ENCODE measurements around the gene KSR2. TPM values are rescaled to one million over a fixed set of nuclear protein-coding genes. Genes with fewer than 3 reads are reported as not detected.

KSR2 gene
- total RNA-seq, 1 donor: 0.10 TPM

GRCh38 chr12:117842220-117842619 lies 126.6 kb downstream of the KSR2 start:
- Histone ChIP-seq H3K27me3 (ENCODE audit: insufficient read depth, low read length) (no peaks in the 10 kb centered on the region), H3K4me1 (ENCODE audit: insufficient read depth, low read length) (no peaks in the 10 kb centered on the region), H3K9me3 (ENCODE audit: low read depth, low read length) (no peaks in the 10 kb centered on the region), H3K4me3 (ENCODE audit: low read length) (no peak overlapping the region)

- no peak overlapping the region for H3K4me3 ChIP-seq (ENCODE audit: low read length)
- no peaks in the 10 kb centered on the region for H3K4me1 ChIP-seq (ENCODE audit: insufficient read depth, low read length)
- H3K27me3 ChIP-seq (ENCODE audit: insufficient read depth, low read length): no peaks in the 10 kb centered on the region
- H3K9me3 ChIP-seq (ENCODE audit: low read depth, low read length): no peaks in the 10 kb centered on the region
Measured at GRCh38 chr12:117837737-117838050, 131.1 kb downstream of the KSR2 start.

DNA sequence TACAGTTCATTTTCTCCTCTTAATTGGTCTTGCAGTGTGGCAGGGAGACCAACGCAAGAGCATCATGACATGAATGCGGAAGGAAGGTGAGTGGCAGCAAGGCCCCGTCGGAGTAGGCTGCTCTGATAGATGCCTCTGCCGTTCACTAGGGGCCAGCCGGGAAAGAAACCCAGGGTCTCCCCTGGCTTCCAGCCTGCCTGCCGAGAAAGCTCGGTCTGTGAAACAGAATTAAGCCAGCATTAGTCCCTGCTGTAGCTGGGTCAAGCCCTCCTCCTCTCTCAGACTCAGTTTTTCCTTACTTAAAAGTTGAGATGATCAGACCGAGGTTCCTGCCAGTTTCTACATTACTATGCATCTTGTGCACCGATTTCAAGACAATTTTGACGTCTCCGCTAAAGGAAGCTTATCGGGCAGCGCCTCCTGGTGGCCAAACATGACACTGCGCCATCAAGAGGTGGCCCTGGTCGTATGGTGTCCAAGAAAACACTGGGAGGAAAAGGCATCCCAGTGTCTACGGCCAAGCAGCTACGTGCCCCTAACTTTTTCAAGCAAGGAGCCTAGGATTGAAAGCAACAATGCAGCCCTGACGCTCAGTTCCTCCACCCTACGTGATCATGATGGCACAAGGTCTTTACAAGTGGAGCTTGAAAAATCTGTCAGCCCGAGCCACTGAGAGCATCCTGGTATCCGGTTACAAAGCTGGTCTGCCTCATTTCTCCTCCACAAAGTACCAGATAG lies 131.6 kb downstream of the KSR2 start:
- H3K4me1 ChIP-seq (ENCODE audit: insufficient read depth, low read length): no peaks in the 10 kb centered on the region
- H3K4me3 ChIP-seq (ENCODE audit: low read length): no peak overlapping the region
- no peaks in the 10 kb centered on the region for H3K9me3 ChIP-seq (ENCODE audit: low read depth, low read length)
- no peaks in the 10 kb centered on the region for H3K27me3 ChIP-seq (ENCODE audit: insufficient read depth, low read length)

- Histone ChIP-seq H3K4me1 (ENCODE audit: insufficient read depth, low read length) (no peaks in the 10 kb centered on the region), H3K27me3 (ENCODE audit: insufficient read depth, low read length) (no peaks in the 10 kb centered on the region), H3K9me3 (ENCODE audit: low read depth, low read length) (no peaks in the 10 kb centered on the region), H3K4me3 (ENCODE audit: low read length) (no peak overlapping the region)
Measured at GRCh38 chr12:117836476-117836875, 132.3 kb downstream of the KSR2 start.

- H3K4me3 ChIP-seq (ENCODE audit: low read length): no peak overlapping the region
- H3K9me3 ChIP-seq (ENCODE audit: low read depth, low read length): no peaks in the 10 kb centered on the region
- H3K27me3 ChIP-seq (ENCODE audit: insufficient read depth, low read length): no peaks in the 10 kb centered on the region
- H3K4me1 ChIP-seq (ENCODE audit: insufficient read depth, low read length): no peaks in the 10 kb centered on the region
Measured at GRCh38 chr12:117835156-117835555, 133.6 kb downstream of the KSR2 start.

DNA sequence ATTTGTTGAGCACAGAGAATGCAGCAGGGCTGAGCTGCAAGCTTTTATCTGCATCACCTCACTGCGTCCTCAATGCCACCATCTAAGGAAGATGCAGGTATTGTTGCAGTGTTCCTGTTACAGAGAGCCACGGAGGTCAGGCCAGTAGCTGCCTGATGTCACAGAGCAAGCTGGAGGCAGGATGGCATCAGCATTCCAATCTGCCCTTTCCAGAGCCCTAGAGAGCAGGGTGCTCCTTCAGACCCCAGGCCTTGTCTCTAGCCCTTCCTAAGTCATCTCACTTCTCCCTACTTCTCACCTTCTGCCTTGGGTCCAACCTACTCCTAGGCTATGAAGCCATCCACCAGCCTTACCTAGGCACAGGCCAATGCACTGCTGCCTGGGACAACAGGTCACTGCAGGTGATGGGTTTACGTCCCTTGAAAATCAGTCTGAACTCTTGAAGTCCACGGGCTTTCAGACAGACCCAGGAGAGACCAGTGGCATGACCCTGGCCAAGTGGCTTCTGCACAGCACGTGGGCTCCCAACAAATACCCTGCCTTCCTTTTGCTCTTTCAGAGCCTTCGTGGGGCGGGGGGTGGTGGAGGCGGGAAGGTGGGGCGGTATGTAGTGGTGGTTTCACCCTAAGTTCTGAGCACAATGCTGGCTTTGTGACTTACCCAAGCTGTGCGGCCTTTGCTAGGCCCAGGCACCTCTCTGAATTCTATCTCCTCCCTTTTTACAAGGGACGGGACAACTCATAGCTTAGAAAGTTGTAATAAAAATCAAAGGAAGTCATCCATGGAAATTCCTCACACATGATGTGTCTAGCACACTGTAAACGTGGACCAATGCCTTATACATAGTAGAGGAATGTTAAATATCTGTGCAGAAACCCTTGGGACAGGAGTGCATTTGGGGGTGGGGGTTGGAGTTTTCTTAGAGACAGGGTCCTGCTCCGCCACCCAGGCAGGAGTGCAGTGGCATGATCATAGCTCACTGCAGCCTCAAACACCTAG lies 136.0 kb downstream of the KSR2 start:
- Histone ChIP-seq H3K27me3 (ENCODE audit: insufficient read depth, low read length) (no peaks in the 10 kb centered on the region), H3K4me3 (ENCODE audit: low read length) (no peak overlapping the region), H3K4me1 (ENCODE audit: insufficient read depth, low read length) (no peaks in the 10 kb centered on the region), H3K9me3 (ENCODE audit: low read depth, low read length) (peaks cover 8% of the 10 kb centered on the region)

DNA sequence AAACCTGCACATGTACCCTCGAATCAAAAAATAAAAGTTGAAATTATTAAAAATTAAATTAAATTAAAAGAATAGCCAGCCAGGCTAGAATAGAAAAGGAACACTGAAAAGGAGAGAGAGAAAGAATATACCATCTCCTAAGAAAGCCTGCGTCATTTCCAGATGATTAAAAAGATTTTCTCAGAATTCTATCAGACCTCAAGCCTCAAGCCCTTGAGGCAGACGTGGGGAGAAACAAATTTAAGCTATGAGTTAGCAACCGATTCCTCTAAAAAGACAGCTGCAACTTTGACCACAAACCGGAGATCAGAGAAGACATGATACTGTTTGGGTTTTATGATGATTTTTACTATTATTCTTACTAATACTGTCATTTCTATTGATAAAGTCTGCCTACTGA lies 138.3 kb downstream of the KSR2 start:
- H3K4me1 ChIP-seq (ENCODE audit: insufficient read depth, low read length): no peaks in the 10 kb centered on the region
- no peaks in the 10 kb centered on the region for H3K27me3 ChIP-seq (ENCODE audit: insufficient read depth, low read length)
- H3K4me3 ChIP-seq (ENCODE audit: low read length): no peak overlapping the region
- peaks cover 8% of the 10 kb centered on the region for H3K9me3 ChIP-seq (ENCODE audit: low read depth, low read length)

GRCh38 chr12:117829108-117829507 lies 139.7 kb downstream of the KSR2 start:
- no peaks in the 10 kb centered on the region for H3K4me1 ChIP-seq (ENCODE audit: insufficient read depth, low read length)
- H3K4me3 ChIP-seq (ENCODE audit: low read length): no peak overlapping the region
- H3K9me3 ChIP-seq (ENCODE audit: low read depth, low read length): peaks cover 8% of the 10 kb centered on the region
- no peaks in the 10 kb centered on the region for H3K27me3 ChIP-seq (ENCODE audit: insufficient read depth, low read length)

DNA sequence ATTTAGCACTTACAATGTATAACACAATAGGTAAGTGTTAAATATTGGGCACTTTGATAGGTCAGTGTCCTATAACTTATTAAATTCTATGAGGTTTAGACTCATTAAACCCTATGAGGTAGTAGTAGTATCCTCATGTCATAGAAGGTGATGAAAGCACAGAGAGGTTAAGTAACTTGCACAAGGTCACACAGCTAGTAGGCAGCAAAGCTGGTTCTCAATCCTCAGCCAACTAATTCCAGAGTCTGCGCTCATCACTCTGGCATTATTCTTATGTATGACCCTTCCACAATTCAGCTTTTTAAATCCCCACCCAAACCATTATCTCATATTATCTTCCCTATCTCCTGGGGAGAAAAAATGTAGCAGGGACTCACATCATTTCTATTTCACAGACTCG lies 141.1 kb downstream of the KSR2 start:
- H3K27me3 ChIP-seq (ENCODE audit: insufficient read depth, low read length): no peaks in the 10 kb centered on the region
- no peak overlapping the region for H3K4me3 ChIP-seq (ENCODE audit: low read length)
- H3K4me1 ChIP-seq (ENCODE audit: insufficient read depth, low read length): no peaks in the 10 kb centered on the region
- H3K9me3 ChIP-seq (ENCODE audit: low read depth, low read length): peaks cover 8% of the 10 kb centered on the region

DNA sequence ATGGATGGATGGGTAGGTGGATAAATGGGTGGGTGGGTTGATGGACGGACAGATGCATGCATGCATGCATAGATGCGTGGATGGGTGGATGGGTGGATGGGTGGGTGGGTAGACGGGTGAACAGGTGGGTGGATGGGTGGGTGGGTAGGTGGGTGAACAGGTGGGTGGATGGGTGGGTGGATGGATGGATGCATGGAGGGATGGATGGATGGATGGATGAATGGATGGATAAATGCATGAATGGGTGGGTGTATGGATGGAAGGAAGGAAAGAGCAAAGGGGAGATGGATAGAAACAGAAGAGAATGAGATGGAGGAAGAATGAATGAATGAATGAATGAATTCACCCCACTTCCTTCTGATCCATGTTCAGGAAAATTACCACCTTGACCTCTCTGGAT lies 143.0 kb downstream of the KSR2 start:
- Histone ChIP-seq H3K27me3 (ENCODE audit: insufficient read depth, low read length) (no peaks in the 10 kb centered on the region), H3K4me3 (ENCODE audit: low read length) (no peak overlapping the region), H3K4me1 (ENCODE audit: insufficient read depth, low read length) (no peaks in the 10 kb centered on the region), H3K9me3 (ENCODE audit: low read depth, low read length) (peaks cover 8% of the 10 kb centered on the region)

GRCh38 chr12:117821480-117822175 lies 147.2 kb downstream of the KSR2 start:
- Histone ChIP-seq H3K27me3 (ENCODE audit: insufficient read depth, low read length) (no peaks in the 10 kb centered on the region), H3K4me1 (ENCODE audit: insufficient read depth, low read length) (no peaks in the 10 kb centered on the region), H3K9me3 (ENCODE audit: low read depth, low read length) (no peaks in the 10 kb centered on the region), H3K4me3 (ENCODE audit: low read length) (no peak overlapping the region)

DNA sequence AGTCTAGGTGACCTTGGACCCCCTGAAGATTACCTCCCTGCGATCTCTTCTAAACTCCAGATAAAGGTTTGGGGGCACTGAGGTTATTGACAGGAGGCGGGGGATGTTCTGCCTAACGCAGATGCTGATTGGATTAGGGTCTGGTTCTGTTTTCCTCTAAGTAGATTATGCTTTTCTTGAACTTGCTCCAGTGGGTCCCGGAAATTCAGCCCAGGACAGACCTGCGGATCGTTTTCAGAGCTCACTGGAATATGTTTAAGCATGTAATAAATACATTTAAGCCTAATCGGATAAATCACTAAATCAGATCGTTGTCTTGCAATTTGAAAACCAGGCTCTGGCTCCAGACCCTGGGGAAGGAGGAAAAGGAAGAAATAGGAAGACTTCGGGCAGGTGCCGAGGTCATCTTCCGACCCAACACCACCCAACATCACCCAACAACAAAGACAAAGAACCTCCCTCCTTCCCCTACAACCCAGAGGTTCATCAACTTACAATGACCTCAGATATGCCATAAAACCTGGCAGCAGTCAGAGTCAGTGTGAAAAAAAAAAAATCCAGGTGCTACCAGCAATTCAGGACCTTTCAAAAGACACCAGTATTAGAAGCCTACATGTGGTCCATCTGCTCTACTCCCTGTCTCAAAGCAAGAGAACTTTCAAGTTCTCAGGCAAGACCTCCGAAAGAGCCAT lies 148.4 kb downstream of the KSR2 start:
- H3K27me3 ChIP-seq (ENCODE audit: insufficient read depth, low read length): no peaks in the 10 kb centered on the region
- H3K4me3 ChIP-seq (ENCODE audit: low read length): no peak overlapping the region
- no peaks in the 10 kb centered on the region for H3K4me1 ChIP-seq (ENCODE audit: insufficient read depth, low read length)
- H3K9me3 ChIP-seq (ENCODE audit: low read depth, low read length): no peaks in the 10 kb centered on the region

- H3K4me3 ChIP-seq (ENCODE audit: low read length): no peak overlapping the region
- H3K4me1 ChIP-seq (ENCODE audit: insufficient read depth, low read length): no peaks in the 10 kb centered on the region
- H3K9me3 ChIP-seq (ENCODE audit: low read depth, low read length): no peaks in the 10 kb centered on the region
- no peaks in the 10 kb centered on the region for H3K27me3 ChIP-seq (ENCODE audit: insufficient read depth, low read length)
Measured at GRCh38 chr12:117819160-117819559, 149.6 kb downstream of the KSR2 start.

DNA sequence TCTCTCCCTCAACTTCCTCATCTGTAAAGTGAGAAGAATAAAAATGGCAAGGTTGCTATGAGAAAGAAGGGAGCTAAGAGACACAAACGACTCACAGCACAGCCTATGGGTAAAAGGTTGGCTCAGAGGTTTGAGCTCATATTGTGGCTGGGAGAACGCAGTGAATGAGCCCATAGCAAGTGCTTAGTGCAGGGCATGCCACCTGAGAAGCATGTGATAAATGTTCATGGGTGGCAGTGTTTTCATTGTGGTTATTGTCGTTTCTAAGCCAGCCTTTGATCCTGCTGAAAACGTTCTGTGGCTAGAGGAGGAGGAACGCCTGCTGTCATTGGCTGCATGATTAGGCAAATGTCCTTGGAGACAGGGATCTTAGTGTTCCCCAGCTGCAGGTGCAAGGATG lies 150.4 kb downstream of the KSR2 start:
- Histone ChIP-seq H3K27me3 (ENCODE audit: insufficient read depth, low read length) (no peaks in the 10 kb centered on the region), H3K9me3 (ENCODE audit: low read depth, low read length) (no peaks in the 10 kb centered on the region), H3K4me1 (ENCODE audit: insufficient read depth, low read length) (no peaks in the 10 kb centered on the region), H3K4me3 (ENCODE audit: low read length) (no peak overlapping the region)

- no peak overlapping the region for H3K4me3 ChIP-seq (ENCODE audit: low read length)
- H3K4me1 ChIP-seq (ENCODE audit: insufficient read depth, low read length): no peaks in the 10 kb centered on the region
- no peaks in the 10 kb centered on the region for H3K9me3 ChIP-seq (ENCODE audit: low read depth, low read length)
- H3K27me3 ChIP-seq (ENCODE audit: insufficient read depth, low read length): no peaks in the 10 kb centered on the region
Measured at GRCh38 chr12:117809509-117809908, 159.3 kb downstream of the KSR2 start.
